GM12878 (cell line): ENCODE measurements around the gene CDH8. TPM values are rescaled to one million over a fixed set of nuclear protein-coding genes. Genes with fewer than 3 reads are reported as not detected.

Source experiments
- ATAC-seq: fragments of 200-7000 bp; cut with Tn5 transposase; 3 replicates; pipeline ENCODE4 v1.9.1; 2020; ENCODE audit warnings: mild to moderate bottlenecking, moderate library complexity
- BruUV-seq: library from RNA; stranded (reverse); fragments of 400-500 nt; replicated peaks from 2 replicates; lab custom pipeline; 2021; lab: Mats Ljungman, UMichigan
- CTCF ChIA-PET: fragments of 300-600 bp; sonication (Branson Sonifier 250); formaldehyde crosslinking; extraction: SDS; loops from one replicate; lab custom pipeline; 2021; ENCODE audit warnings: inconsistent platforms; lab: Yijun Ruan, JAX
- POLR2A ChIA-PET: fragments of 350-600 bp; formaldehyde crosslinking; extraction: SDS; loops from one replicate; lab custom pipeline; 2021; ENCODE audit warnings: inconsistent platforms; lab: Charles Lee
- RAD21 ChIA-PET: fragments of 300-600 bp; sonication (Branson Sonifier 250); formaldehyde crosslinking; loops from one replicate; lab custom pipeline; 2023; ENCODE audit warnings: antibody characterized with exemption; ENCODE audit not compliant: unreplicated experiment; lab: Charles Lee
- SMC1A ChIA-PET: fragments of 300-600 bp; sonication (Branson Sonifier 250); formaldehyde crosslinking; loops from one replicate; lab custom pipeline; 2023; ENCODE audit not compliant: unreplicated experiment, uncharacterized antibody; lab: Charles Lee
- DNase-seq: peaks from one replicate; pipeline ENCODE4 v3.0.0-alpha.2; 2011; ENCODE audit warnings: low read depth, low spot score
- FAIRE-seq: peaks from 3 replicates; lab custom pipeline; 2011; peaks lifted over from hg19 to GRCh38; lab: Jason Lieb, UNC
- H2AFZ ChIP-seq: 2 replicates; pipeline ENCODE4 v1.6.0; 2011; ENCODE audit warnings: low read depth, low read length, control low read depth; ENCODE audit not compliant: control insufficient read depth
- H3K27ac ChIP-seq: 2 replicates; pipeline ENCODE4 v1.5.1; 2011; ENCODE audit warnings: control low read depth; ENCODE audit not compliant: control insufficient read depth, insufficient read depth
- H3K27me3 ChIP-seq, 2 experiments: replicated peaks in 1 of 2; 2 replicates each; pipeline versions ENCODE4 v1.6.0 to v1.6.1; 2011; ENCODE audit warnings: low read length in 1 of 2; ENCODE audit not compliant: control insufficient read depth in 2 of 2, insufficient read depth in 2 of 2
- H3K36me3 ChIP-seq, 2 experiments: 2 replicates each; pipeline ENCODE4 v1.5.1; 2011; ENCODE audit warnings: low read length in 1 of 2; ENCODE audit not compliant: control insufficient read depth in 2 of 2, insufficient read depth in 2 of 2
- H3K4me1 ChIP-seq: 2 replicates; pipeline ENCODE4 v1.6.1; 2011; ENCODE audit warnings: mild to moderate bottlenecking, low read length, moderate library complexity, mixed read lengths; ENCODE audit not compliant: control insufficient read depth, insufficient read depth
- H3K4me2 ChIP-seq: 2 replicates; pipeline ENCODE4 v1.6.0; 2011; ENCODE audit warnings: control low read depth; ENCODE audit not compliant: control insufficient read depth, insufficient read depth
- H3K4me3 ChIP-seq: fragments of 200-600 bp; sonication (generic); 2 replicates; pipeline ENCODE4 v1.5.1; 2016
- H3K79me2 ChIP-seq: 2 replicates; pipeline ENCODE4 v1.6.0; 2011; ENCODE audit warnings: low read length; ENCODE audit not compliant: control insufficient read depth, insufficient read depth
- H3K9ac ChIP-seq: 2 replicates; pipeline ENCODE4 v1.8.0; 2011; ENCODE audit warnings: low read length, control low read depth, mixed read lengths; ENCODE audit not compliant: control insufficient read depth, insufficient read depth
- H3K9me3 ChIP-seq: replicated peaks from 3 replicates; pipeline ENCODE4 v1.5.1; 2011; ENCODE audit warnings: mild to moderate bottlenecking, low read length; ENCODE audit not compliant: control insufficient read depth, insufficient read depth
- H4K20me1 ChIP-seq: 2 replicates; pipeline ENCODE4 v1.6.0; 2011; ENCODE audit not compliant: control insufficient read depth, insufficient read depth
- BCL11A ChIP-seq: IDR thresholded peaks from 2 replicates; pipeline ENCODE4 v1.6.1; 2011; ENCODE audit warnings: low read depth, low read length
- CHD1 ChIP-seq: IDR thresholded peaks from 2 replicates; pipeline ENCODE4 v1.6.1; 2012; ENCODE audit warnings: low read depth, low read length, improper control_type of control experiment
- CHD4 ChIP-seq: fragments of 200-600 bp; sonication (generic); IDR thresholded peaks from 2 replicates; pipeline ENCODE4 v1.6.1; 2016; ENCODE audit warnings: mild to moderate bottlenecking
- E2F8 ChIP-seq: fragments of 450-650 bp; IDR thresholded peaks from 2 replicates; pipeline ENCODE4 v1.6.1; 2018; ENCODE audit warnings: mild to moderate bottlenecking, low read depth, moderate library complexity; ENCODE audit not compliant: partially characterized antibody
- E4F1 ChIP-seq: fragments of 450-650 bp; IDR thresholded peaks from 2 replicates; pipeline ENCODE4 v1.6.1; 2018; ENCODE audit warnings: borderline replicate concordance, mild to moderate bottlenecking; ENCODE audit not compliant: partially characterized antibody
- FOXK2 ChIP-seq: fragments of 450-650 bp; IDR thresholded peaks from 2 replicates; pipeline ENCODE4 v1.6.1; 2017; ENCODE audit warnings: mild to moderate bottlenecking, moderate library complexity
- FOXM1 ChIP-seq: IDR thresholded peaks from 2 replicates; pipeline ENCODE4 v1.6.1; 2012; ENCODE audit warnings: low read depth, mild to moderate bottlenecking, inconsistent platforms, low read length, moderate library complexity
- LARP7 ChIP-seq: fragments of 450-650 bp; IDR thresholded peaks from 2 replicates; pipeline ENCODE4 v1.6.1; 2017; ENCODE audit warnings: mild to moderate bottlenecking
- MTA2 ChIP-seq: fragments of 450-650 bp; IDR thresholded peaks from 2 replicates; pipeline ENCODE4 v1.6.1; 2016; ENCODE audit warnings: low read depth, mild to moderate bottlenecking, moderate library complexity
- MXI1 ChIP-seq: fragments of 150-350 bp; IDR thresholded peaks from 2 replicates; pipeline ENCODE4 v1.6.1; 2011; ENCODE audit warnings: low read depth, mild to moderate bottlenecking, inconsistent platforms, low read length, improper control_type of control experiment
- MYB ChIP-seq: fragments of 150-350 bp; IDR thresholded peaks from 2 replicates; pipeline ENCODE4 v1.6.1; 2014; ENCODE audit warnings: mild to moderate bottlenecking, low read depth, low read length, borderline replicate concordance
- POU2F2 ChIP-seq: IDR thresholded peaks from 3 replicates; pipeline ENCODE4 v1.6.1; 2011; ENCODE audit warnings: low read depth, mild to moderate bottlenecking, low read length, borderline replicate concordance
- STAT3 ChIP-seq: IDR thresholded peaks from 2 replicates; pipeline ENCODE4 v1.6.1; 2011; ENCODE audit warnings: low read depth, low read length, improper control_type of control experiment
- SUZ12 ChIP-seq: fragments of 200-600 bp; sonication (generic); IDR thresholded peaks from one replicate; pipeline ENCODE4 v1.6.1; 2018; ENCODE audit warnings: antibody characterized with exemption, mild to moderate bottlenecking; ENCODE audit not compliant: unreplicated experiment
- YBX1 ChIP-seq: fragments of 450-650 bp; IDR thresholded peaks from 2 replicates; pipeline ENCODE4 v1.6.1; 2016; ENCODE audit warnings: antibody characterized with exemption
- WGBS: methylation state at CpG from one replicate; pipeline ENCODE4 v1.1.6; 2016; ENCODE audit warnings: low lambda C conversion rate; ENCODE audit not compliant: insufficient replicate concordance, insufficient coverage; ENCODE audit errors: missing lambda C conversion rate; 5-methylcytosine and 5-hydroxymethylcytosine counted together
- in situ Hi-C: fragments of 300-500 bp; cut with MboI; formaldehyde crosslinking; loops from 9 replicates; pipeline ENCODE4 v1.14.3; 2018; ENCODE audit warnings: mixed read lengths
- intact Hi-C: fragments of 100-400 bp; cut with micrococcal nuclease; formaldehyde crosslinking; loops from one replicate; pipeline ENCODE4 v1.14.2; 2022; ENCODE audit not compliant: unreplicated experiment
- polyA plus RNA-seq, 11 experiments: library from polyadenylated mRNA; depleted of rRNA in 4 of 11; unstranded in 6 of 11; stranded (reverse) in 5 of 11; fragments of >200 nt; fragmentation: Nextera tagmentation in 4 of 11; fragmentation: Illumina TruSeq in 1 of 11; extraction: Ambion mirVana in 4 of 11; extraction: Trizol in 1 of 11; gene quantifications; 1 replicate in 1 of 11; 2 replicates in 10 of 11; pipeline versions ENCODE4 v1.2.1 to v1.2.3, GENCODE V29; 2011 to 2016; ENCODE audit warnings: inconsistent platforms in 2 of 11, missing spikeins in 2 of 11, low read depth in 1 of 11
- total RNA-seq, 4 experiments: library from RNA; depleted of rRNA in 3 of 4; stranded (reverse); fragments of >200 nt in 3 of 4; fragmentation: Illumina TruSeq in 1 of 4; extraction: Trizol in 1 of 4; gene quantifications; 2 replicates each; pipeline versions ENCODE4 v1.2.1 to v1.2.3, GENCODE V29; 2013 to 2021

Gene CDH8
- total and polyA plus RNA-seq, 10 of the 15 experiments (the other 5 are each of a cell fraction or from before 2014, with no cell fraction given) = 0.13 to 0.68 (median 0.25) TPM; not detected in 3

GRCh38 chr16:61654962-61655361, 381.3 kb downstream of the CDH8 start:
- FAIRE-seq (no peak), ATAC-seq (no peak), DNase-seq (no peak)
- no TSS peak for BruUV-seq
- Histone ChIP-seq H2AFZ (no peak overlapping the region), H3K27ac (no peak overlapping the region), H3K4me1 (no peaks in the 10 kb centered on the region), H3K79me2 (no peaks in the 10 kb centered on the region), H3K4me3 (no peak overlapping the region), H3K27me3 (no peaks in the 10 kb centered on the region), H3K9ac (no peak overlapping the region), H3K4me2 (no peak overlapping the region), H4K20me1 (no peaks in the 10 kb centered on the region), H3K36me3 (no peaks in the 10 kb centered on the region), H3K9me3 (no peaks in the 10 kb centered on the region)
- in situ Hi-C loops = no loop called here
- TF ChIP-seq STAT3 (no peak), FOXM1 (no peak), CHD4 (no peak), LARP7 (no peak), E2F8 (no peak)
- ChIA-PET CTCF (no interaction called here), POLR2A (no interaction called here), RAD21 (no interaction called here), SMC1A (no interaction called here)
- 40% methylated on average over 4 of the region's 4 CpGs for WGBS
- intact Hi-C loops = no loop called here

GRCh38 chr16:61653544-61653943, 382.7 kb downstream of the CDH8 start:
- BruUV-seq = no TSS peak
- H3K27ac ChIP-seq = no peak overlapping the region
- no peaks in the 10 kb centered on the region for H3K36me3 ChIP-seq
- ChIA-PET POLR2A (no interaction called here), CTCF (no interaction called here), SMC1A (no interaction called here), RAD21 (no interaction called here)
- 0% methylated on average over 7 of the region's 7 CpGs for WGBS
- no peak overlapping the region for H3K9ac ChIP-seq
- H2AFZ ChIP-seq = no peak overlapping the region
- ATAC-seq (no peak), FAIRE-seq (no peak), DNase-seq (no peak)
- no peaks in the 10 kb centered on the region for H3K27me3 ChIP-seq
- no peaks in the 10 kb centered on the region for H4K20me1 ChIP-seq
- H3K9me3 ChIP-seq = no peaks in the 10 kb centered on the region
- H3K4me2 ChIP-seq = no peak overlapping the region
- in situ Hi-C loops (no loop called here), intact Hi-C loops (no loop called here)
- no peaks in the 10 kb centered on the region for H3K79me2 ChIP-seq
- H3K4me3 ChIP-seq = no peak overlapping the region
- no peaks in the 10 kb centered on the region for H3K4me1 ChIP-seq
- TF ChIP-seq MXI1 (no peak), E4F1 (no peak), CHD1 (no peak), MYB (no peak), FOXK2 (no peak), LARP7 (no peak), MTA2 (no peak), SUZ12 (no peak), YBX1 (no peak), BCL11A (no peak), POU2F2 (no peak)
